Measurements from ENCODE around the gene ARL5C. TPM values are rescaled to one million over a fixed set of nuclear protein-coding genes. Genes with fewer than 3 reads are reported as not detected.

ARL5C gene
- total RNA-seq, 2 experiments from 2014 or later, result 0.16 to 0.65 TPM

GRCh38 chr17:39164675-39165143 is 1.3 kb downstream of the ARL5C start:
- no peaks in the 10 kb centered on the region for H3K9me2 ChIP-seq (ENCODE audit: insufficient read depth, low read length)
- peak overlapping the region; percentile 17 for H3K27ac ChIP-seq (ENCODE audit: low read depth, low read length, poor library complexity, severe bottlenecking)
- no peaks in the 10 kb centered on the region for H3K79me2 ChIP-seq (ENCODE audit: insufficient read depth, low read depth, low read length)
- DNase-seq (ENCODE audit: low spot score), result peak; percentile 85
- POLR2A ChIA-PET, result interaction anchor here (0.5 to 1.2 kb wide), 5 partner anchors 9 to 301 kb away, joined by 3 to 6 read pairs (median 4); no protein-coding TSS in a partner anchor
- H3K9me3 ChIP-seq (ENCODE audit: low read length), result peaks cover 3% of the 10 kb centered on the region; the same call in 1 of the 2 replicates
- peak overlapping the region; percentile 77 for H3K4me2 ChIP-seq (ENCODE audit: low read length)
- H3K4me3 ChIP-seq (ENCODE audit: low read depth, low read length, poor library complexity, severe bottlenecking), result peak overlapping the region; percentile 62
- CTCF ChIA-PET (ENCODE audit: unreplicated experiment), result interaction anchor here (0.7 to 1.8 kb wide), 4 partner anchors 8 to 12 kb away, joined by 3 to 22 read pairs (median 3); no protein-coding TSS in a partner anchor
- H3K4me1 ChIP-seq (ENCODE audit: insufficient read depth, low read length, poor library complexity, severe bottlenecking), result peaks cover 51% of the 10 kb centered on the region
- H3K36me3 ChIP-seq (ENCODE audit: insufficient read depth, low read length), result no peaks in the 10 kb centered on the region
- peak overlapping the region; percentile 69 for H2AFZ ChIP-seq (ENCODE audit: low read length)
- H4K20me1 ChIP-seq (ENCODE audit: insufficient read depth, low read length), result no peaks in the 10 kb centered on the region
- peak; percentile 93 for TF ChIP-seq CTCF (conservative IDR thresholded peaks at IDR 0.05; ENCODE audit: low read length)
- no peak for TF ChIP-seq EZH2phosphoT487 (IDR thresholded peaks at IDR 0.05; ENCODE audit: borderline replicate concordance, low read depth, low read length)
- no TSS peak for BruUV-seq (replicated peaks)
- intact Hi-C loops (cut with micrococcal nuclease; ENCODE audit: unreplicated experiment), result no loop called here

- Histone ChIP-seq H4K20me1 (ENCODE audit: insufficient read depth, low read length) (no peaks in the 10 kb centered on the region), H3K4me3 (ENCODE audit: low read depth, low read length, poor library complexity, severe bottlenecking) (no peak overlapping the region), H3K4me1 (ENCODE audit: insufficient read depth, low read length, poor library complexity, severe bottlenecking) (peaks cover 30% of the 10 kb centered on the region), H3K4me2 (ENCODE audit: low read length) (no peak overlapping the region), H3K9me2 (ENCODE audit: insufficient read depth, low read length) (no peaks in the 10 kb centered on the region), H3K79me2 (ENCODE audit: insufficient read depth, low read depth, low read length) (no peaks in the 10 kb centered on the region), H2AFZ (ENCODE audit: low read length) (no peak overlapping the region), H3K9me3 (ENCODE audit: low read length) (no peaks in the 10 kb centered on the region), H3K36me3 (ENCODE audit: insufficient read depth, low read length) (no peaks in the 10 kb centered on the region), H3K27ac (ENCODE audit: low read depth, low read length, poor library complexity, severe bottlenecking) (no peak overlapping the region)
- TF ChIP-seq CTCF (conservative IDR thresholded peaks at IDR 0.05; ENCODE audit: low read length) (no peak), EZH2phosphoT487 (IDR thresholded peaks at IDR 0.05; ENCODE audit: borderline replicate concordance, low read depth, low read length) (no peak)
- no TSS peak for BruUV-seq (replicated peaks)
- ChIA-PET POLR2A (interaction anchor here (0.5 kb wide), 1 partner anchor 34 kb away, joined by 4 read pairs; no protein-coding TSS in a partner anchor), CTCF (ENCODE audit: unreplicated experiment) (no interaction called here)
- intact Hi-C loops (cut with micrococcal nuclease; ENCODE audit: unreplicated experiment), result no loop called here
- DNase-seq (ENCODE audit: low spot score), result peak; percentile 40
These were observed 4.0 kb downstream of the ARL5C start for GRCh38 chr17:39161962-39162361.

- TF ChIP-seq EZH2phosphoT487 (IDR thresholded peaks at IDR 0.05; ENCODE audit: borderline replicate concordance, low read depth, low read length), result no peak
- CTCF ChIA-PET (ENCODE audit: unreplicated experiment), result no interaction called here
- H3K9me2 ChIP-seq (ENCODE audit: insufficient read depth, low read length), result no peaks in the 10 kb centered on the region
- H3K4me3 ChIP-seq (ENCODE audit: low read depth, low read length, poor library complexity, severe bottlenecking), result no peak overlapping the region
- no peaks in the 10 kb centered on the region for H3K36me3 ChIP-seq (ENCODE audit: insufficient read depth, low read length)
- no peak overlapping the region for H2AFZ ChIP-seq (ENCODE audit: low read length)
- POLR2A ChIA-PET, result no interaction called here
- peaks cover 5% of the 10 kb centered on the region for H3K4me1 ChIP-seq (ENCODE audit: insufficient read depth, low read length, poor library complexity, severe bottlenecking)
- intact Hi-C loops (cut with micrococcal nuclease; ENCODE audit: unreplicated experiment), result loop anchor here (10.0 kb wide), 1 partner anchor 64 kb away; no protein-coding TSS in a partner anchor
- H3K4me2 ChIP-seq (ENCODE audit: low read length), result no peak overlapping the region
- no peaks in the 10 kb centered on the region for H3K79me2 ChIP-seq (ENCODE audit: insufficient read depth, low read depth, low read length)
- H3K27ac ChIP-seq (ENCODE audit: low read depth, low read length, poor library complexity, severe bottlenecking), result no peak overlapping the region
- BruUV-seq (replicated peaks), result no TSS peak
- no peak for DNase-seq (ENCODE audit: low spot score)
- no peaks in the 10 kb centered on the region for H4K20me1 ChIP-seq (ENCODE audit: insufficient read depth, low read length)
- no peaks in the 10 kb centered on the region for H3K9me3 ChIP-seq (ENCODE audit: low read length)
These were observed 7.3 kb downstream of the ARL5C start for GRCh38 chr17:39158623-39159022.
